Heart right ventricle (tissue), 16 donors: ENCODE measurements around the gene PRKCE. TPM values are rescaled to one million over a fixed set of nuclear protein-coding genes. Genes with fewer than 3 reads are reported as not detected.

Source experiments
- ATAC-seq, 8 donors: fragments of 200-7000 bp; cut with Tn5 transposase; one replicate each; pipeline ENCODE4 v1.9.1; 2020; ENCODE audit warnings: mild to moderate bottlenecking in 8 of 8, moderate library complexity in 8 of 8, moderate number of reproducible peaks in 1 of 8
- DNase-seq, 2 donors: peaks; one replicate each; pipeline ENCODE4 v3.0.0-alpha.2; 2020
- H3K27ac ChIP-seq, 10 donors: fragments of 200-600 bp; sonication (generic) in 2 of 10; one replicate each; pipeline versions ENCODE4 v1.5.0 to v1.8.0; 2020 to 2022; ENCODE audit warnings: mild to moderate bottlenecking in 3 of 10
- H3K27me3 ChIP-seq, 7 donors: fragments of 200-600 bp; one replicate each; pipeline ENCODE4 v1.8.0; 2021 to 2022; ENCODE audit warnings: mild to moderate bottlenecking in 2 of 7
- H3K36me3 ChIP-seq, 9 donors: fragments of 200-600 bp; sonication (generic) in 1 of 9; one replicate each; pipeline versions ENCODE4 v1.5.0 to v1.8.0; 2020 to 2022; ENCODE audit warnings: mild to moderate bottlenecking in 2 of 9
- H3K4me1 ChIP-seq, 9 donors: fragments of 200-600 bp; sonication (generic) in 1 of 9; one replicate each; pipeline versions ENCODE4 v1.5.0 to v1.8.0; 2020 to 2022; ENCODE audit warnings: mild to moderate bottlenecking in 4 of 9
- H3K4me3 ChIP-seq, 10 donors: fragments of 200-600 bp; sonication (generic) in 2 of 10; one replicate each; pipeline versions ENCODE4 v1.5.0 to v1.8.0; 2020 to 2022; ENCODE audit warnings: mild to moderate bottlenecking in 7 of 10, moderate library complexity in 2 of 10
- H3K9me3 ChIP-seq, 11 donors: fragments of 200-600 bp in 10 of 11; sonication (generic) in 2 of 11; one replicate each; pipeline versions ENCODE4 v1.5.0 to v1.8.0; 2013 to 2022; ENCODE audit warnings: mild to moderate bottlenecking in 2 of 11, control low read depth in 1 of 11, moderate library complexity in 1 of 11
- CTCF ChIP-seq, 9 donors: fragments of 200-600 bp; sonication (generic) in 2 of 9; IDR thresholded peaks; one replicate each; pipeline versions ENCODE4 v1.5.0 to v1.8.0; 2021 to 2022; ENCODE audit warnings: antibody characterized with exemption in 9 of 9, mild to moderate bottlenecking in 5 of 9, moderate library complexity in 1 of 9
- WGBS, 2 donors: extraction: QIAGEN DNeasy Blood & Tissue Kit; methylation state at CpG; one replicate each; pipeline ENCODE4 v1.1.7; 2013; ENCODE audit warnings: inconsistent platforms in 1 of 2; 5-methylcytosine and 5-hydroxymethylcytosine counted together
- intact Hi-C, 10 donors: fragments of 100-400 bp; cut with DNase I; formaldehyde crosslinking; loops; one replicate each; pipeline versions ENCODE4 v1.11.1 to v1.14.2; 2022
- polyA plus RNA-seq, 2 donors: library from polyadenylated mRNA; stranded (reverse); fragments of 200-250 nt; gene quantifications; one replicate each; pipeline ENCODE4 v1.2.3, GENCODE V29; 2013
- total RNA-seq, 10 donors: library from RNA; stranded (reverse); fragmentation: NEBNext Ultra II Directional in 3 of 10; extraction: Animal tissue kit (Norgen Biotek cat#: 25700) in 3 of 10; gene quantifications; one replicate each; pipeline versions ENCODE4 v1.2.1 to v1.2.4, GENCODE V29; 2021 to 2023
- donor health status: Arrhythmogenic right ventricular cardiomyopathy.
- donor health status: ischemic (EF 13 %, LVEDD 7.1; RV severe dilation, severe dysfunction).
- donor health status: healthy with polysubstance abuse.
- donor health status: DM: no; HTN: yes; CAD: no.
- donor health status: DM: no; HTN: no; CAD: no.
- donor health status: ischemic (EF 25% LVEDD 6.9; RV normal size, moderate dysfunction).
- donor health status: ischemic (EF 25% LVEDD 5.7; RV mildly dilated, moderate dysfunction).
- donor health status: healthy.
- donor health status: DM: yes; HTN: yes; CAD: no.
- donor health status: Ischemic cardiomyopathy.
- donor health status: ischemic (EF 35%, LVEDD 5.7; RV mildly dilated, moderate dysfunction).
- donor health status: nonischemic (EF 11% LVEDD 7.7; RV severe dilation, severe dysfunction).
- donor health status: DM: yes; HTN: yes; CAD: no.
- donor health status: PGD.
- donor health status: ischemic (EF 29% LVEDD 5.4; RV normal size, mild dysfunction).
- donor health status: nonischemic (EF 23%, LVEDD 6.1; RV moderate dilation, normal function).

Gene PRKCE
- total and polyA plus RNA-seq, 12 donors: 3.7 to 22.7 (median 16.7) TPM

GRCh38 chr2:46198966-46199365 is 547.5 kb downstream of the PRKCE start:
- H3K4me3 ChIP-seq: no peak overlapping the region
- peak overlapping the region in 8 of 10 donors; percentile 5 to 86 (median 48) for H3K27ac ChIP-seq
- peaks cover 0 to 3% (median 0%) of the 10 kb centered on the region in 11 donors for H3K9me3 ChIP-seq
- WGBS, 2 donors: 39 to 52% methylated on average over 6 of the region's 6 CpGs
- H3K36me3 ChIP-seq: no peaks in the 10 kb centered on the region
- intact Hi-C loops: no loop called here
- ATAC-seq: peak in 4 of 8 donors; percentile 21 to 56 (median 34)
- DNase-seq: peak in 1 of 2 donors; percentile 36
- H3K4me1 ChIP-seq: peaks cover 21 to 56% (median 45%) of the 10 kb centered on the region in 9 donors
- H3K27me3 ChIP-seq: no peaks in the 10 kb centered on the region
- TF ChIP-seq CTCF (IDR thresholded peaks at IDR 0.05): no peak

- TF ChIP-seq CTCF (IDR thresholded peaks at IDR 0.05): no peak
- Histone ChIP-seq H3K9me3 (peaks cover 0 to 3% (median 0%) of the 10 kb centered on the region in 11 donors), H3K27me3 (no peaks in the 10 kb centered on the region), H3K27ac (peak overlapping the region in 9 of 10 donors; percentile 44 to 86 (median 69)), H3K36me3 (no peaks in the 10 kb centered on the region), H3K4me3 (no peak overlapping the region), H3K4me1 (peaks cover 21 to 56% (median 45%) of the 10 kb centered on the region in 9 donors)
- intact Hi-C loops: no loop called here
- peak in 6 of 8 donors; percentile 18 to 56 (median 44) for ATAC-seq
- no peak for DNase-seq
- WGBS, 2 donors: 94 to 96% methylated on average over 1 of the region's 1 CpG
Observed at GRCh38 chr2:46200100-46200690, 548.7 kb downstream of the PRKCE start.

- peaks cover 0 to 3% (median 0%) of the 10 kb centered on the region in 11 donors for H3K9me3 ChIP-seq
- no peak overlapping the region for H3K4me3 ChIP-seq
- H3K27ac ChIP-seq: peak overlapping the region; percentile 24 to 86 (median 64)
- H3K36me3 ChIP-seq: no peaks in the 10 kb centered on the region
- intact Hi-C loops: no loop called here
- peaks cover 21 to 54% (median 45%) of the 10 kb centered on the region in 9 donors for H3K4me1 ChIP-seq
- TF ChIP-seq CTCF (IDR thresholded peaks at IDR 0.05): no peak
- no peak for DNase-seq
- whole genome bisulfite sequencing, 2 donors: 96 to 97% methylated on average over 7 of the region's 7 CpGs
- no peak for ATAC-seq
- H3K27me3 ChIP-seq: no peaks in the 10 kb centered on the region
Observed at GRCh38 chr2:46200861-46201605, 549.6 kb downstream of the PRKCE start.

- H3K4me3 ChIP-seq: no peak overlapping the region
- H3K4me1 ChIP-seq: peaks cover 18 to 40% (median 36%) of the 10 kb centered on the region in 9 donors
- intact Hi-C loops: no loop called here
- 85 to 88% methylated on average over 1 of the region's 1 CpG for WGBS, 2 donors
- no peaks in the 10 kb centered on the region for H3K27me3 ChIP-seq
- peaks cover 0 to 3% (median 0%) of the 10 kb centered on the region in 11 donors for H3K9me3 ChIP-seq
- no peak for TF ChIP-seq CTCF (IDR thresholded peaks at IDR 0.05)
- H3K27ac ChIP-seq: peak overlapping the region in 1 of 10 donors; percentile 21
- no peaks in the 10 kb centered on the region for H3K36me3 ChIP-seq
- no peak for DNase-seq
- no peak for ATAC-seq
Observed at GRCh38 chr2:46202453-46202852, 551.0 kb downstream of the PRKCE start.
